H1 (cell line): ENCODE results near the gene DNMT1. TPM values are rescaled to one million over a fixed set of nuclear protein-coding genes. Genes with fewer than 3 reads are reported as not detected.

ENCODE experiments used
- ASH2L ChIP-seq: fragments of 200-600, 300-600 bp; sonication (generic); IDR thresholded peaks from one replicate; pipeline ENCODE4 v1.7.1; 2017; ENCODE audit warnings: low read length
- ATF2 ChIP-seq: IDR thresholded peaks from 2 replicates; pipeline ENCODE4 v1.6.1; 2012; ENCODE audit warnings: low read length, inconsistent platforms
- CBX8 ChIP-seq: fragments of 300-800, 300-1000 bp; sonication (generic); IDR thresholded peaks from 2 replicates; pipeline ENCODE4 v1.7.1; 2016; ENCODE audit warnings: low read depth, low read length, borderline replicate concordance
- E2F6 ChIP-seq: IDR thresholded peaks from 2 replicates; pipeline ENCODE4 v1.6.1; 2012; ENCODE audit warnings: inconsistent platforms
- NRF1 ChIP-seq: IDR thresholded peaks from 2 replicates; pipeline ENCODE4 v1.6.1; 2011; ENCODE audit warnings: mild to moderate bottlenecking, low read depth, low read length, improper control_type of control experiment
- POU5F1 ChIP-seq: IDR thresholded peaks from 2 replicates; pipeline ENCODE4 v1.6.1; 2011; ENCODE audit warnings: low read depth, mild to moderate bottlenecking, low read length, moderate library complexity
- RNF2 ChIP-seq: fragments of 200-900, 300-1000 bp; sonication (generic); IDR thresholded peaks from 2 replicates; pipeline ENCODE4 v1.7.1; 2016; ENCODE audit warnings: borderline replicate concordance, low read depth, mild to moderate bottlenecking, antibody characterized with exemption, low read length; ENCODE audit not compliant: poor library complexity, severe bottlenecking; ENCODE audit errors: missing control alignments
- TAF7 ChIP-seq: optimal IDR thresholded peaks from 2 replicates; pipeline ENCODE3; 2011; ENCODE audit warnings: low read depth, mild to moderate bottlenecking, inconsistent platforms, low read length, moderate library complexity, borderline replicate concordance
- polyA plus RNA-seq, 7 experiments: library from polyadenylated mRNA; depleted of rRNA in 3 of 7; stranded (reverse) in 5 of 7; unstranded in 2 of 7; fragments of >200 nt in 5 of 7; fragments of 200-250 nt in 2 of 7; gene quantifications; 1 replicate in 5 of 7; 2 replicates in 1 of 7; 4 replicates in 1 of 7; pipeline versions ENCODE4 v1.2.1 to v1.2.3, GENCODE V29; 2011 to 2013; ENCODE audit warnings: missing spikeins in 2 of 7, mixed read lengths in 2 of 7
- total RNA-seq: library from RNA; stranded (reverse); fragmentation: NEBNext Ultra II Directional; extraction: Animal tissue kit (Norgen Biotek cat#: 25700); gene quantifications from 2 replicates; pipeline ENCODE4 v1.2.1, GENCODE V29; 2021

DNMT1 gene
- total and polyA plus RNA-seq, 2 of the 8 experiments (the other 6 are each of a cell fraction or from before 2014, with no cell fraction given), result 101 to 210 TPM

GRCh38 chr19:10092648-10093294 lies 102.0 kb downstream of the DNMT1 start (continued):
- TF ChIP-seq ATF2, result no peak
- TF ChIP-seq POU5F1, result no peak
- TF ChIP-seq NRF1, result no peak
- no peak for TF ChIP-seq RNF2
- TF ChIP-seq CBX8, result no peak
- TF ChIP-seq TAF7, result no peak
- TF ChIP-seq ASH2L, result no peak
- no peak for TF ChIP-seq E2F6
